ENCODE measurements around the gene PRKCQ.

GRCh38 chr10:6574664-6575176, 5.4 kb downstream of the PRKCQ start:
- TF ChIP-seq EZH2phosphoT487 (IDR thresholded peaks at IDR 0.05) (no peak), CTCF (IDR thresholded peaks at IDR 0.05) (no peak), EZH2 (IDR thresholded peaks at IDR 0.05) (no peak)

All from neural progenitor cell (in vitro differentiated cells).